Measurements from ENCODE around the gene ADA.
"Not testable (repeated sequence)": the region's sequence is repeated elsewhere in the genome, so short reads cannot be mapped to it uniquely, and the experiment has no call there.

The ADA gene

DNA sequence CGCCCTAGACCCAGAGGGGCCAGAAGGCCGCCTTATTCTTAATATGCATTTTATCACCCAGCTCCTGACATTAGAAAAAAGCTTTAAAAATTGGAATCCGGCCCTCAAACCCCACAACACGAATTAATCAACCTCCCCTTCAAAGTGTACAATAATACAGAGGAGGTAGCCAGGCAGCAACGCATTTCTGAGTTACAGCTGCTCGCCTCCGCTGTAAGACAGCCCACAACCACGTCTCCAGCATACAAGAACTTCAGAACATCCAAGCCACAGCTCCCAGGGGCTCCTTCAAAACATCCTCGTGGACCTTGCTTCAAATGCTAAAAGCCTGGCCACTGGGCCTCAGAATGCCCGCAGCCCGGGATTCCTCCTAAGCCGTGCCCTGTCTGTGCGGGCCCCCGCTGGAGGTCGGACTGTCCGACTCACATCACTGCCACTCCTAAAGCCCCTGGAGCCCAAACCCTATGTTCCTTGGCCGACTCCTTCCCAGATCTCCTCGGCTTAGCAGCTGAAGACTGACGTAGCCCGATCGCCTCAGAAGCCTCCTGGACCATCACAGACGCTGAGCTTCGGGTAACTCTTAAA is 20.9 kb upstream of the ADA start:
- not testable (repeated sequence) for H4K91ac ChIP-seq (ENCODE audit: low read depth, low read length, poor library complexity); H3K4me2 ChIP-seq (ENCODE audit: insufficient read depth, low read length, poor library complexity, severe bottlenecking); H2AK5ac ChIP-seq (ENCODE audit: low read depth, low read length); H3K79me1 ChIP-seq (ENCODE audit: low read depth, low read length); H3K36me3 ChIP-seq (replicated peaks in 1 of 2; ENCODE audit: control insufficient read depth in 2 of 2, insufficient read depth in 2 of 2, low read length in 2 of 2); H2BK5ac ChIP-seq (ENCODE audit: low read length); H2BK12ac ChIP-seq (ENCODE audit: low read length); H2BK15ac ChIP-seq (ENCODE audit: low read length); H3K9ac ChIP-seq (ENCODE audit: low read depth, low read length, poor library complexity); H3K18ac ChIP-seq (ENCODE audit: low read length); H3K9me3 ChIP-seq (replicated peaks in 1 of 2; ENCODE audit: control insufficient read depth in 2 of 2, insufficient read depth in 1 of 2, low read depth in 1 of 2, low read length in 2 of 2); H3K14ac ChIP-seq (ENCODE audit: low read length); DNase-seq (ENCODE audit: low spot score); H3K4ac ChIP-seq (ENCODE audit: low read length); H3K27ac ChIP-seq (replicated peaks; ENCODE audit: low read length); H3K4me3 ChIP-seq (ENCODE audit: low read length in 2 of 2); H2BK120ac ChIP-seq (ENCODE audit: low read depth, low read length); H2AFZ ChIP-seq (ENCODE audit: low read length); H4K8ac ChIP-seq (ENCODE audit: low read depth, low read length); H3K23ac ChIP-seq (ENCODE audit: low read depth, low read length, poor library complexity); H3K4me1 ChIP-seq (ENCODE audit: control insufficient read depth in 2 of 2, insufficient read depth in 1 of 2, low read depth in 1 of 2, low read length in 2 of 2); H3K27me3 ChIP-seq (ENCODE audit: control insufficient read depth in 3 of 3, insufficient read depth in 3 of 3, low read depth in 1 of 3, low read length in 3 of 3)
- WGBS, 2 donors (ENCODE audit: extremely low coverage in 2 of 2, insufficient read length in 2 of 2, insufficient replicate concordance in 1 of 2) = no CpG with 5 or more reads among the region's 23 CpGs

DNA sequence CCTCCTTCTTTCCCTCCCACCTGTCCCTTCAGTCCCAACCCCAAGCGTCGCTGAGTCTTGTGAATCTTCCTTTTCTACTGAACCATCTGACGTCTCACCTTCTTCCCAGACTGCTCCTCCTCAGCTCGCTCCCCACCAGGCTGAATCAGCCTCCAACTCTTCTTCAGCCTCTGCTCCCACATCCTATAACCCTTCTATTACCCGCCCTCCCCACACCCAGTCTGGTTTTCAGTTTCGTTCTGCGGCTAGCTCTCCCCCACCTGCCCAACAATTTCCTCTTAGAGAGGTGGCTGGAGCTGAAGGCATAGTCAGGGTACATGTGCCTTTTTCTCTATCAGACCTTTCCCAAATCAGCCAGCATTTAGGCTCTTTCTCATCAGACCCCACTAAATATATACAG is 20.0 kb upstream of the ADA start:
- not testable (repeated sequence) for H4K91ac ChIP-seq (ENCODE audit: low read depth, low read length, poor library complexity); H3K36me3 ChIP-seq (replicated peaks in 1 of 2; ENCODE audit: control insufficient read depth in 2 of 2, insufficient read depth in 2 of 2, low read length in 2 of 2); H3K9me3 ChIP-seq (replicated peaks in 1 of 2; ENCODE audit: control insufficient read depth in 2 of 2, insufficient read depth in 1 of 2, low read depth in 1 of 2, low read length in 2 of 2); H3K14ac ChIP-seq (ENCODE audit: low read length); H2BK5ac ChIP-seq (ENCODE audit: low read length); H2AFZ ChIP-seq (ENCODE audit: low read length); H3K4me1 ChIP-seq (ENCODE audit: control insufficient read depth in 2 of 2, insufficient read depth in 1 of 2, low read depth in 1 of 2, low read length in 2 of 2); H3K27ac ChIP-seq (replicated peaks; ENCODE audit: low read length); H3K4me2 ChIP-seq (ENCODE audit: insufficient read depth, low read length, poor library complexity, severe bottlenecking); DNase-seq (ENCODE audit: low spot score); H2BK120ac ChIP-seq (ENCODE audit: low read depth, low read length); H3K18ac ChIP-seq (ENCODE audit: low read length); H4K8ac ChIP-seq (ENCODE audit: low read depth, low read length); H3K4ac ChIP-seq (ENCODE audit: low read length); H2AK5ac ChIP-seq (ENCODE audit: low read depth, low read length); H3K79me1 ChIP-seq (ENCODE audit: low read depth, low read length); H3K23ac ChIP-seq (ENCODE audit: low read depth, low read length, poor library complexity); H3K9ac ChIP-seq (ENCODE audit: low read depth, low read length, poor library complexity); H3K4me3 ChIP-seq (ENCODE audit: low read length in 2 of 2); H2BK12ac ChIP-seq (ENCODE audit: low read length); H2BK15ac ChIP-seq (ENCODE audit: low read length); H3K27me3 ChIP-seq (ENCODE audit: control insufficient read depth in 3 of 3, insufficient read depth in 3 of 3, low read depth in 1 of 3, low read length in 3 of 3)
- WGBS, 2 donors (ENCODE audit: extremely low coverage in 2 of 2, insufficient read length in 2 of 2, insufficient replicate concordance in 1 of 2) = no CpG with 5 or more reads among the region's 7 CpGs

DNA sequence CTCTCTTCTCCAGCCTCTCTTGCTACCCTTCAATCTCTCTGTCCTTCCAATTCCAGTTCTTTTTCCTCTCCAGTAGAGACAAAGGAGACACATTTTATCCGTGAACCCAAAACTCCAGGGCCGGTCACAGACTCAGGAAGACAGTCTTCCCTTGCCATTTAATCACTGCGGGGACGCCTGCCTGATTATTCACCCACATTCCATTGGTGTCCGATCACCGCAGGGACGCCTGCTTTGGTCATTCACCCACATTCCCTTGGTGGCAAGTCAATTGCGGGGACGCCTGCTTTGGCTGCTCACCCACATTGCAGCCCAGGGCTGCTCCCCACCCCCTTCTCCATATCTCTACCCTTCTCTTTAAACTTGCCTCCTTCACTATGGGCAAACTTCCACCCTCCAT is 19.4 kb upstream of the ADA start:
- not testable (repeated sequence) for H3K18ac ChIP-seq (ENCODE audit: low read length); H4K91ac ChIP-seq (ENCODE audit: low read depth, low read length, poor library complexity); H3K4me1 ChIP-seq (ENCODE audit: control insufficient read depth in 2 of 2, insufficient read depth in 1 of 2, low read depth in 1 of 2, low read length in 2 of 2); H3K27me3 ChIP-seq (ENCODE audit: control insufficient read depth in 3 of 3, insufficient read depth in 3 of 3, low read depth in 1 of 3, low read length in 3 of 3); H2BK12ac ChIP-seq (ENCODE audit: low read length); H3K23ac ChIP-seq (ENCODE audit: low read depth, low read length, poor library complexity); H4K8ac ChIP-seq (ENCODE audit: low read depth, low read length); H3K9ac ChIP-seq (ENCODE audit: low read depth, low read length, poor library complexity); H2BK120ac ChIP-seq (ENCODE audit: low read depth, low read length); H3K36me3 ChIP-seq (replicated peaks in 1 of 2; ENCODE audit: control insufficient read depth in 2 of 2, insufficient read depth in 2 of 2, low read length in 2 of 2); H2AFZ ChIP-seq (ENCODE audit: low read length); H3K27ac ChIP-seq (replicated peaks; ENCODE audit: low read length); H3K4me3 ChIP-seq (ENCODE audit: low read length in 2 of 2); H3K4ac ChIP-seq (ENCODE audit: low read length); H3K4me2 ChIP-seq (ENCODE audit: insufficient read depth, low read length, poor library complexity, severe bottlenecking); H3K79me1 ChIP-seq (ENCODE audit: low read depth, low read length); DNase-seq (ENCODE audit: low spot score); H2BK5ac ChIP-seq (ENCODE audit: low read length); H3K9me3 ChIP-seq (replicated peaks in 1 of 2; ENCODE audit: control insufficient read depth in 2 of 2, insufficient read depth in 1 of 2, low read depth in 1 of 2, low read length in 2 of 2); H2AK5ac ChIP-seq (ENCODE audit: low read depth, low read length); H2BK15ac ChIP-seq (ENCODE audit: low read length); H3K14ac ChIP-seq (ENCODE audit: low read length)
- WGBS, 2 donors (ENCODE audit: extremely low coverage in 2 of 2, insufficient read length in 2 of 2, insufficient replicate concordance in 1 of 2) = no CpG with 5 or more reads among the region's 9 CpGs

DNA sequence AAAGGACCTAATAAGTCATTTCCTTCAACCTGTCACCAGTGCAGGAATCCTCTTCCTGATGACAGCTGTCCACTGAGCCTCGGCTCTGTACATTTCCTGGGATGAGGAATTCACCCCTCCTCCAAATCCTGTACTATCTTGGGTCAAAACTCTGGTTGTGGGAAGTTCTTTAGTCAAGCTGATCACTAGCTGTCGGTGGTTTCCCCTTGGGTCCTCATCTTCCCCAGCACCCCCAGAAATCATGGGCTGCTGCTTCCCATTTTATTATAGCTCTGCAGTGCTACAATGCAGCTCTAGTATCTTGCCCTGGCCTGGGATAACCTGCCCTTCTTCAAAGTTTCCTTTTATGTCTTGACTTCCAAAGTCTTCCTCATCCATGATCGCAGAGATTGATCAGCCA is 14.6 kb upstream of the ADA start:
- no peak overlapping the region for H3K4ac ChIP-seq (ENCODE audit: low read length)
- H3K4me2 ChIP-seq (ENCODE audit: insufficient read depth, low read length, poor library complexity, severe bottlenecking) = no peak overlapping the region
- H2BK12ac ChIP-seq (ENCODE audit: low read length) = no peak overlapping the region
- H3K18ac ChIP-seq (ENCODE audit: low read length) = no peak overlapping the region
- WGBS, 2 donors (ENCODE audit: extremely low coverage in 2 of 2, insufficient read length in 2 of 2, insufficient replicate concordance in 1 of 2) = no CpG with 5 or more reads among the region's 3 CpGs
- no peak overlapping the region for H4K91ac ChIP-seq (ENCODE audit: low read depth, low read length, poor library complexity)
- no peak overlapping the region for H3K27ac ChIP-seq (replicated peaks; ENCODE audit: low read length)
- peaks cover 0 to 5% of the 10 kb centered on the region in 2 donors for H3K4me1 ChIP-seq (ENCODE audit: control insufficient read depth in 2 of 2, insufficient read depth in 1 of 2, low read depth in 1 of 2, low read length in 2 of 2)
- no peak overlapping the region for H2AK5ac ChIP-seq (ENCODE audit: low read depth, low read length)
- no peak overlapping the region for H2AFZ ChIP-seq (ENCODE audit: low read length)
- no peak for DNase-seq (ENCODE audit: low spot score)
- H2BK5ac ChIP-seq (ENCODE audit: low read length) = no peak overlapping the region
- H2BK120ac ChIP-seq (ENCODE audit: low read depth, low read length) = no peak overlapping the region
- H3K4me3 ChIP-seq (ENCODE audit: low read length in 2 of 2) = no peak overlapping the region
- no peak overlapping the region for H3K23ac ChIP-seq (ENCODE audit: low read depth, low read length, poor library complexity)
- H2BK15ac ChIP-seq (ENCODE audit: low read length) = no peak overlapping the region
- no peak overlapping the region for H3K14ac ChIP-seq (ENCODE audit: low read length)
- peaks cover 0 to 6% (median 0%) of the 10 kb centered on the region in 3 experiments for H3K27me3 ChIP-seq (ENCODE audit: control insufficient read depth in 3 of 3, insufficient read depth in 3 of 3, low read depth in 1 of 3, low read length in 3 of 3)
- H4K8ac ChIP-seq (ENCODE audit: low read depth, low read length) = no peak overlapping the region
- H3K36me3 ChIP-seq (replicated peaks in 1 of 2; ENCODE audit: control insufficient read depth in 2 of 2, insufficient read depth in 2 of 2, low read length in 2 of 2) = no peaks in the 10 kb centered on the region
- no peak overlapping the region for H3K9ac ChIP-seq (ENCODE audit: low read depth, low read length, poor library complexity)
- H3K79me1 ChIP-seq (ENCODE audit: low read depth, low read length) = no peaks in the 10 kb centered on the region
- no peaks in the 10 kb centered on the region for H3K9me3 ChIP-seq (replicated peaks in 1 of 2; ENCODE audit: control insufficient read depth in 2 of 2, insufficient read depth in 1 of 2, low read depth in 1 of 2, low read length in 2 of 2)

All from neuronal stem cell (in vitro differentiated cells).